HCT116 (cell line): ENCODE measurements around the gene DNMT3L. TPM values are rescaled to one million over a fixed set of nuclear protein-coding genes. Genes with fewer than 3 reads are reported as not detected.

Experiments used
- ATAC-seq: fragments of 200-7000 bp; cut with Tn5 transposase; 2 replicates; pipeline ENCODE4 v1.9.1; 2020; ENCODE audit warnings: mild to moderate bottlenecking, moderate library complexity
- BruUV-seq: library from RNA; stranded (reverse); fragments of 400-500 nt; replicated peaks from 2 replicates; lab custom pipeline; 2021; lab: Mats Ljungman, UMichigan
- CTCF ChIA-PET: fragments of 300-600 bp; sonication (Branson Sonifier 250); formaldehyde crosslinking; loops from one replicate; lab custom pipeline; 2021; ENCODE audit warnings: antibody characterized with exemption; lab: Charles Lee
- POLR2A ChIA-PET: fragments of 300-600, 350-600 bp; sonication (Branson Sonifier 250); formaldehyde crosslinking; loops from one replicate; lab custom pipeline; 2021; ENCODE audit warnings: antibody characterized with exemption; lab: Charles Lee
- RAD21 ChIA-PET, 2 experiments: fragments of 300-600 bp; sonication (Branson Sonifier 250); formaldehyde crosslinking; loops; one replicate each; lab custom pipeline; 2023; ENCODE audit warnings: low total read pairs in 2 of 2; ENCODE audit not compliant: uncharacterized antibody in 2 of 2, unreplicated experiment in 2 of 2, low non-redundant PET in 1 of 2; lab: Charles Lee
- DNase-seq: peaks from one replicate; pipeline ENCODE4 v3.0.0-alpha.2; 2010; ENCODE audit warnings: low read depth, low spot score
- H2AFZ ChIP-seq: fragments of 200-600 bp; shearing (Covaris generic), sonication (generic); 2 replicates; pipeline ENCODE4 v1.6.1; 2017; ENCODE audit warnings: low read depth, mixed run types, mixed read lengths, antibody characterized with exemption, low read length; ENCODE audit not compliant: poor library complexity, severe bottlenecking
- H3K27ac ChIP-seq: 2 replicates; pipeline ENCODE4 v1.5.1; 2012; ENCODE audit warnings: low read depth, low read length
- H3K27me3 ChIP-seq: fragments of 200-600 bp; sonication (generic); 2 replicates; pipeline ENCODE4 v1.6.1; 2016; ENCODE audit warnings: mixed run types, low read length, mixed read lengths; ENCODE audit not compliant: insufficient read depth
- H3K36me3 ChIP-seq, 2 experiments: fragments of 200-500 bp in 1 of 2; fragments of 200-600 bp in 1 of 2; sonication (Bioruptor generic) in 1 of 2; sonication (generic) in 1 of 2; 2 replicates each; pipeline versions ENCODE4 v1.5.1 to v1.6.1; 2014 to 2016; ENCODE audit warnings: low read length in 2 of 2, inconsistent platforms in 1 of 2, mixed read lengths in 1 of 2, mixed run types in 1 of 2; ENCODE audit not compliant: insufficient read depth in 2 of 2, control insufficient read depth in 1 of 2
- H3K4me1 ChIP-seq, 2 experiments: fragments of 200-600 bp in 1 of 2; sonication (generic) in 1 of 2; 2 replicates each; pipeline versions ENCODE4 v1.5.1 to v1.6.1; 2012 to 2017; ENCODE audit warnings: low read length in 2 of 2, inconsistent platforms in 1 of 2, mild to moderate bottlenecking in 1 of 2, mixed read lengths in 1 of 2, mixed run types in 1 of 2, moderate library complexity in 1 of 2; ENCODE audit not compliant: insufficient read depth in 2 of 2, control insufficient read depth in 1 of 2
- H3K4me2 ChIP-seq: fragments of 200-600 bp; sonication (generic); 2 replicates; pipeline ENCODE4 v1.6.1; 2017; ENCODE audit warnings: mixed run types, low read length, mixed read lengths
- H3K4me3 ChIP-seq, 2 experiments: fragments of 200-600 bp in 1 of 2; sonication (generic) in 1 of 2; replicated peaks in 1 of 2; 2 replicates each; pipeline ENCODE4 v1.5.1; 2011 to 2016; ENCODE audit warnings: low read length in 2 of 2, control low read depth in 1 of 2, low read depth in 1 of 2, mild to moderate bottlenecking in 1 of 2, mixed read lengths in 1 of 2, mixed run types in 1 of 2
- H3K79me2 ChIP-seq: fragments of 200-600 bp; sonication (generic); 2 replicates; pipeline ENCODE4 v1.6.1; 2017; ENCODE audit warnings: mild to moderate bottlenecking, mixed run types, low read length, moderate library complexity, mixed read lengths; ENCODE audit not compliant: insufficient read depth
- H3K9ac ChIP-seq: fragments of 200-600 bp; sonication (generic); 2 replicates; pipeline ENCODE4 v1.6.1; 2016; ENCODE audit warnings: low read length, mixed read lengths
- H3K9me2 ChIP-seq: fragments of 200-600 bp; sonication (generic), shearing (Covaris generic); 2 replicates; pipeline ENCODE4 v1.6.1; 2017; ENCODE audit warnings: mixed run types, mild to moderate bottlenecking, moderate library complexity; ENCODE audit not compliant: insufficient read depth
- H3K9me3 ChIP-seq, 2 experiments: fragments of 200-500 bp in 1 of 2; fragments of 200-600 bp in 1 of 2; sonication (Bioruptor generic) in 1 of 2; sonication (generic) in 1 of 2; 2 replicates each; pipeline ENCODE4 v1.6.1; 2014 to 2017; ENCODE audit warnings: low read length in 2 of 2, mixed read lengths in 2 of 2, inconsistent platforms in 1 of 2, low read depth in 1 of 2, mild to moderate bottlenecking in 1 of 2, mixed run types in 1 of 2, moderate library complexity in 1 of 2; ENCODE audit not compliant: control insufficient read depth in 1 of 2, insufficient read depth in 1 of 2
- H4K20me1 ChIP-seq: fragments of 200-600 bp; sonication (generic), shearing (Covaris generic); 2 replicates; pipeline ENCODE4 v1.6.1; 2017; ENCODE audit warnings: mixed run types, mild to moderate bottlenecking, moderate library complexity; ENCODE audit not compliant: insufficient read depth
- CEBPB ChIP-seq: IDR thresholded peaks from 2 replicates; pipeline ENCODE4 v1.6.1; 2012; ENCODE audit warnings: low read depth
- EGR1 ChIP-seq: IDR thresholded peaks from 2 replicates; pipeline ENCODE4 v1.6.1; 2012; ENCODE audit warnings: low read depth
- EZH2 ChIP-seq: fragments of 200-600 bp; sonication (generic); IDR thresholded peaks from 2 replicates; pipeline ENCODE4 v1.6.1; 2017; ENCODE audit warnings: antibody characterized with exemption, mixed run types
- FOSL1 ChIP-seq: IDR thresholded peaks from 2 replicates; pipeline ENCODE4 v1.6.1; 2012; ENCODE audit warnings: low read depth
- JUND ChIP-seq: IDR thresholded peaks from 2 replicates; pipeline ENCODE4 v1.6.1; 2012
- MAX ChIP-seq: IDR thresholded peaks from 2 replicates; pipeline ENCODE4 v1.6.1; 2012
- POLR2AphosphoS5 ChIP-seq: IDR thresholded peaks from 2 replicates; pipeline ENCODE4 v1.6.1; 2011; ENCODE audit warnings: mild to moderate bottlenecking, low read depth, low read length, moderate library complexity
- SIN3A ChIP-seq: IDR thresholded peaks from 2 replicates; pipeline ENCODE4 v1.6.1; 2012; ENCODE audit warnings: low read depth
- SRF ChIP-seq: IDR thresholded peaks from 2 replicates; pipeline ENCODE4 v1.6.1; 2012; ENCODE audit warnings: low read depth
- ZFX ChIP-seq: fragments of 450-650 bp; IDR thresholded peaks from 2 replicates; pipeline ENCODE4 v1.6.1; 2017
- ZNF274 ChIP-seq: fragments of 200-500 bp; sonication (Bioruptor generic); IDR thresholded peaks from 2 replicates; pipeline ENCODE4 v1.6.1; 2014; ENCODE audit warnings: mild to moderate bottlenecking, low read depth, low read length, inconsistent platforms
- intact Hi-C: fragments of 100-400 bp; cut with micrococcal nuclease; formaldehyde crosslinking; loops from 2 replicates; pipeline ENCODE4 v1.10.0; 2022
- total RNA-seq: library from RNA; stranded (reverse); gene quantifications from one replicate; pipeline ENCODE4 v1.2.1, GENCODE V29; 2021; ENCODE audit not compliant: unreplicated experiment

DNMT3L gene
- total RNA-seq, 1 experiment from 2014 or later: not detected

- Histone ChIP-seq H3K4me1 (no peaks in the 10 kb centered on the region), H3K27me3 (no peaks in the 10 kb centered on the region), H3K4me2 (no peak overlapping the region), H3K79me2 (no peaks in the 10 kb centered on the region), H3K9ac (no peak overlapping the region), H3K4me3 (no peak overlapping the region), H2AFZ (no peak overlapping the region), H3K36me3 (no peaks in the 10 kb centered on the region), H3K9me2 (no peaks in the 10 kb centered on the region), H4K20me1 (no peaks in the 10 kb centered on the region), H3K27ac (no peak overlapping the region), H3K9me3 (no peaks in the 10 kb centered on the region)
- TF ChIP-seq SRF (no peak), ZFX (no peak), EGR1 (no peak), ZNF274 (no peak), POLR2AphosphoS5 (no peak), JUND (no peak), CEBPB (no peak), FOSL1 (no peak)
- ChIA-PET POLR2A (no interaction called here), RAD21 (no interaction called here), CTCF (interaction anchor here (1.7 kb wide), 1 partner anchor 12 kb away, joined by 8 read pairs; no protein-coding TSS in a partner anchor)
- intact Hi-C loops: no loop called here
- ATAC-seq (no peak), DNase-seq (no peak)
- no TSS peak for BruUV-seq
These were observed 24.5 kb upstream of the DNMT3L start for GRCh38 chr21:44286086-44286715.

GRCh38 chr21:44285138-44285992, 23.7 kb upstream of the DNMT3L start, which contains the start of gene AIRE:
Gene AIRE, plus strand, starts transcription at chr21:44285876. Its CDS starts 131 bp downstream, at chr21:44286007.
- ChIA-PET RAD21 (no interaction called here), POLR2A (no interaction called here), CTCF (interaction anchor here (1.7 kb wide), 1 partner anchor 12 kb away, joined by 8 read pairs; no protein-coding TSS in a partner anchor)
- intact Hi-C loops: no loop called here
- Histone ChIP-seq H3K9ac (no peak within 1 kb of the TSS), H3K79me2 (no peaks in the 10 kb centered on the region), H3K4me3 (no peak within 1 kb of the TSS), H3K27me3 (no peaks in the 10 kb centered on the region), H3K4me1 (no peaks in the 10 kb centered on the region), H3K9me2 (no peaks in the 10 kb centered on the region), H4K20me1 (no peaks in the 10 kb centered on the region), H3K9me3 (no peaks in the 10 kb centered on the region), H2AFZ (no peak within 1 kb of the TSS), H3K4me2 (no peak within 1 kb of the TSS), H3K27ac (no peak within 1 kb of the TSS), H3K36me3 (no peaks in the 10 kb centered on the region)
- ATAC-seq (no peak), DNase-seq (no peak)
- BruUV-seq: no TSS peak
- TF ChIP-seq JUND (no peak), POLR2AphosphoS5 (no peak), EZH2 (no peak), SIN3A (no peak), MAX (no peak)
